ENCODE results near the gene SULT2B1.
"Not testable (repeated sequence)": the region's sequence is repeated elsewhere in the genome, so short reads cannot be mapped to it uniquely, and the experiment has no call there.

Gene SULT2B1

GRCh38 chr19:48551437-48552302 is at the start of gene SULT2B1:
Gene SULT2B1, plus strand, starts transcription at chr19:48552172. Its CDS starts 81 bp downstream, at chr19:48552253.
- DNase-seq (ENCODE audit: low spot score), result no peak

- no peak for DNase-seq (ENCODE audit: low spot score)
These were observed 49.5 kb upstream of the SULT2B1 start for GRCh38 chr19:48502350-48503018.

- DNase-seq (ENCODE audit: low spot score), result no peak
These were observed 45.7 kb upstream of the SULT2B1 start for GRCh38 chr19:48506138-48506733.

- DNase-seq (ENCODE audit: low spot score), result no peak
These were observed 44.0 kb upstream of the SULT2B1 start for GRCh38 chr19:48507911-48508439.

GRCh38 chr19:48508729-48509411 is 43.1 kb upstream of the SULT2B1 start:
- no peak for DNase-seq (ENCODE audit: low spot score)

GRCh38 chr19:48509467-48510194 is 42.3 kb upstream of the SULT2B1 start:
- DNase-seq (ENCODE audit: low spot score), result no peak

GRCh38 chr19:48510421-48511268 is 41.3 kb upstream of the SULT2B1 start:
- DNase-seq (ENCODE audit: low spot score), result peak; percentile 86

- DNase-seq (ENCODE audit: low spot score), result no peak
These were observed 40.6 kb upstream of the SULT2B1 start for GRCh38 chr19:48511321-48511731.

GRCh38 chr19:48511800-48512503 is 40.0 kb upstream of the SULT2B1 start, which contains the start of gene LMTK3:
Gene LMTK3, minus strand, starts transcription at chr19:48511835. Its CDS starts 259 bp downstream, at chr19:48511576.
- DNase-seq (ENCODE audit: low spot score), result peak; percentile 92

- no peak for DNase-seq (ENCODE audit: low spot score)
These were observed 39.3 kb upstream of the SULT2B1 start for GRCh38 chr19:48512504-48513288.

GRCh38 chr19:48513289-48514122 is 38.5 kb upstream of the SULT2B1 start:
- peak; percentile 85 for DNase-seq (ENCODE audit: low spot score)

GRCh38 chr19:48514123-48514458 is 37.9 kb upstream of the SULT2B1 start:
- DNase-seq (ENCODE audit: low spot score), result no peak

- DNase-seq (ENCODE audit: low spot score), result no peak
These were observed 35.4 kb upstream of the SULT2B1 start for GRCh38 chr19:48516536-48516935.

GRCh38 chr19:48518207-48518606 is 33.8 kb upstream of the SULT2B1 start:
- DNase-seq (ENCODE audit: low spot score), result no peak

GRCh38 chr19:48519426-48519825 is 32.5 kb upstream of the SULT2B1 start:
- DNase-seq (ENCODE audit: low spot score), result not testable (repeated sequence)

GRCh38 chr19:48520134-48520533 is 31.8 kb upstream of the SULT2B1 start:
- DNase-seq (ENCODE audit: low spot score), result no peak

- no peak for DNase-seq (ENCODE audit: low spot score)
These were observed 27.8 kb upstream of the SULT2B1 start for GRCh38 chr19:48524221-48524620.

- DNase-seq (ENCODE audit: low spot score), result no peak
These were observed 27.2 kb upstream of the SULT2B1 start for GRCh38 chr19:48524732-48525131.
